ENCODE measurements around the gene ADM5.
"Not testable (repeated sequence)": the region's sequence is repeated elsewhere in the genome, so short reads cannot be mapped to it uniquely, and the experiment has no call there.

Gene ADM5

DNA sequence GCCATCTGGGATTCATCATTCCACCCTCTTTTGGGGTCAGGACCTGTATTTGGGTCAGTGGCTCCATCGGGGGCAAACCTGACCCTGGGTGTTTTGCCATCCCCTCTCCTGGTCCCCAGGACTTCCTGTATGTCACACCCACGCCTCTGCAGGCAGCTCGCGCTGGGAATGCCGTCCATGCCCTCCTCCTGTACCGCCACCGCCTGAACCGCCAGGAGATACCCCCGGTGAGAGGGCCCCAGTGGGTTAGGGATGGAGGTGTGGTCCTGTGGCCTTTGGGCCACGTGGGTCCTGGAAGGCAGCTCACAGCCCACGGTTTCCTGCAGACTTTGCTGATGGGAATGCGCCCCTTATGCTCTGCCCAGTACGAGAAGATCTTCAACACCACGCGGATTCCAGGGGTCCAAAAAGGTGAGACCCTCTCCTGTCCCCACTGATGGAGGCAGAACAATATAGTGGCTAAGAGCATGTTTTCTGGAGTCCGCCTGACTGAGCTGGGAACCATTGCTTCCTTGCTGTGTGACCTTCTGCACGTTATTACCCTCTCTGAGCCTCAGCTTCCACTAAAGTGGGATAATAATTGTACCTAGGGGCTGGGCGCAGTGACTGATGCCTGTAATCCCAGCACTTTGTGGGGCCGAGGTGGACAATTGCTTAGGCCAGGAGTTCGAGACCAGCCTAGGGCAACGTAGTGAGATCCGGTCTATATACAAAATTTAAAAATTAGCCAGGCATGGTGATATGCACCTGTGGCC is 15.7 kb downstream of the ADM5 start:
- DNase-seq = no peak

DNA sequence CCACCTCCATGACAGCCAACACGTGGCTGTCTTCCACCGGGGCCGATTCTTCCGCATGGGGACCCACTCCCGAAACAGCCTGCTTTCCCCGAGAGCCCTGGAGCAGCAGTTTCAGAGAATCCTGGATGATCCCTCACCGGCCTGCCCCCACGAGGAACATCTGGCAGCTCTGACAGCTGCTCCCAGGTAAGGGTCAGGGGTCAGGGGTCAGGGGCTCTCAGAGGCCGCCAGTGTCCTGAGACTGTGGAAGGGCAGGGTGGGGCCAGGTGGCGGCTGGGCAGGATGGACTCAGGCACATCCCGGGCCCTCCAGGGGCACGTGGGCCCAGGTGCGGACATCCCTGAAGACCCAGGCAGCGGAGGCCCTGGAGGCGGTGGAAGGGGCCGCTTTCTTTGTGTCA is 16.5 kb downstream of the ADM5 start:
- DNase-seq = no peak

DNA sequence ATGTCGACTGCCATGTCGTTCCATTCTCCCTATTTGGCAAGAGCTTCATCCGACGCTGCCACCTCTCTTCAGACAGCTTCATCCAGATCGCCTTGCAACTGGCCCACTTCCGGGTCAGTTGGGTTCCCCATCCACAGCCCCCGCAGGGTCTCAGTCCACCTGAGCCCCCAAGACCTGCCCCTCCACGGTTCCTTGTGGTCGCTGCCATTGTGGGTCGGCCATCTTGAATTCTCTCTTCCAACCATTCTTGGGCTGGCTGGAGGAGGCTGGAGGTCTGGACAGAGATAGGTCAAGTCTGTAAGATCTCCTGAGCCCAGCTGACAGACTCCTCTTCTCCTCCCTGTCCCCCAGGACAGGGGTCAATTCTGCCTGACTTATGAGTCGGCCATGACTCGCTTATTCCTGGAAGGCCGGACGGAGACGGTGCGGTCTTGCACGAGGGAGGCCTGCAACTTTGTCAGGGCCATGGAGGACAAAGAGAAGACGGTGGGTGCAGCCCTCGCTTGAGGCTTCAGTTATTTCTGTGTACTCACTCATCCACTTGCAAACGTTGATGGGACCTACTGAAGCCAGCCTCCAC is 21.1 kb downstream of the ADM5 start:
- DNase-seq = no peak

DNA sequence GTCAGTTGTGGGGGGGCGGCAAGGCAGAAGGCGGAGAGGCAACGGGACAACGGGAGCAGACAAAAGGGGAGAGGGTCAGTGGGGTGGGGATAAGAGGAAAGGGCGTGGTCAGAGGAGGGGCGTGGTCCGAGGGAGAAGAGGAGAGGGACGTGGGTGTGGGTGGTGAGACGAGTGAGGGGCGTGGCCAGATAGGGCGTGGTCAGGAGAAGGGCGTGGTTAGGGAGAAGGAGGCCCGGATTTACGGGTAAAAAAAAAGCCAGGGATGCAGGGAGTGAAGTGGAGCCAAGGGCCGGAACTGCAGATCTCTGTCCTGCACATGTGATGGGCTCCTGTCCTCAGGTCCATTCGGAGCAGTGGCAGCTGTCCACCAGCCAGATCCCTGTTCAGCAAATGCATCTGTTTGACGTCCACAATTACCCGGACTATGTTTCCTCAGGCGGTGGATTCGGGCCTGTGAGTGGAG is 23.0 kb downstream of the ADM5 start:
- no peak for DNase-seq

DNA sequence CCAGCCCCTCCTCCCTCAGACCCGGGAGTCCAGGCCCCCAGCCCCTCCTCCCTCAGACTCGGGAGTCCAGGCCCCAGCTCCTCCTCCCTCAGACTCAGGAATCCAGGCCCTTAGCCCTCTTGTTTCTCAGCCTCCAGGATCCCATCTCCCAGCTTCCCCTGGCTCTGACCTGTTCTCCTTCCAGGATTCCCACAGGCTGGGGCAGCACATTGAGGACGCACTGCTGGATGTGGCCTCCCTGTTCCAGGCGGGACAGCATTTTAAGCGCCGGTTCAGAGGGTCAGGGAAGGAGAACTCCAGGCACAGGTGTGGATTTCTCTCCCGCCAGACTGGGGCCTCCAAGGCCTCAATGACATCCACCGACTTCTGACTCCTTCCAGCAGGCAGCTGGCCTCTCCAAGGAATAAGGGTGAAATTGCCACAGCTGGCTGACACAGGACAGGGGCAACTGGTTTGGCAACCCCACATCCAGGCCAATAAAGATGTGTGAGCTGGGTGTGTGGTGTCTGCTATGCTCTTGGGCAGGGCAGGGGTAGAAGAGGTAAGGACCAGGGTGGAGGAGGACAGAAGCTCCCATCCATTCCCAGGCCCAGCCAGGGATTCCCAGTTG is 23.9 kb downstream of the ADM5 start:
- DNase-seq = no peak

DNA sequence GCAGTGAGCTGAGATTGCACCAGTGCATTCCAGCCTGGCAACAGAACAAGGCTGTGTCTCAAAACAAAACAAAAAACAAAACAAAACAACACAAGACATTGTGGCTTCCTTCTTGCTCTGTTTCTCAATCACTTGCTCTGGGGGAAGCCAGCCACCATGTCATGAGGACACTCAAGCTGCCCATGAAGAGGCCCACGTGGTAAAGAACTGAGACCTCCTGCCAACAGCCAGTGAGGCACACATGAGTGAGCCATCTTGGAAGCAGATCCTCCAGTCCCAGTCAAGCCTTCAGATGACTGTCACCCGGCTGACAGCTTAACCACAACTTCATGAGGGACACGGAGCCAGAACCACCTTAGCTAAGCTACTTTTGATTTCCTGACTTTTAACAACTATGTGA is 26.8 kb downstream of the ADM5 start:
- DNase-seq = no peak

DNA sequence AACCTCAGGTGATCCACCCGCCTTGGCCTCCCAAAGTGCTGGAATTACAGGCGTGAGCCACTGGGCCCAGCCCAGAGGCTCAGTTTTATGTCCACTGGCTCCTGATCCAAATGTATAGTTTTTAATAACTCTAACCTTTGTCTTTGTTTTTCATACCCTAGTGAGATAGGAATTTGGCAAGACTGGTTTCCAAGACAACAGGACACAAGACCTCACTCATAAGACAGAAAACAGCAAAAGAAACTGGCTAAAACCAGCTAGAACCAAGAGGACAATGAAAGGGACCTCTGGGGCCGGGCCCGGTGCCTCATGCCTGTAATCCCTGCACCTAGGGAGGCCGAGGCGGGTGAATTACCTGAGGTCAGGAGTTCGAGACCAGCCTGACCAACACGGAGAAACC is 29.1 kb downstream of the ADM5 start:
- DNase-seq = no peak

DNA sequence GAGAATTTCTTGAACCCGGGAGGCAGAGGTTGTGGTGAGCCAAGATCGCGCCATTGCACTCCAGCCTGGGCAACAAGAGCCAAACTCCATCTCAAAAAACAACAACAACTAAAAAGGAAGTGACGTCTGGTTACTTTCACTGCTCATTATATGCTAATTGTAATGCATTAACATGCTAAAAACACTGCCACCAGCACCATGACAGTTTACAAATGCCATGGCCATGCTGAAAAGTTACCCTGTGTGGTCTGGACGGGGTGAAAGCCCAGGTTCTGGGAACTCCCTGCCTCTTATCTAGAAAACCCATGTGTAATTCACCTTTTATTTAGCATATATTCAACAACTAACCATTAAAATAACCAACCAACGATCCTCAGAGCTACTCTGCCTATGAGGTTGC is 29.6 kb downstream of the ADM5 start:
- DNase-seq = no peak

DNA sequence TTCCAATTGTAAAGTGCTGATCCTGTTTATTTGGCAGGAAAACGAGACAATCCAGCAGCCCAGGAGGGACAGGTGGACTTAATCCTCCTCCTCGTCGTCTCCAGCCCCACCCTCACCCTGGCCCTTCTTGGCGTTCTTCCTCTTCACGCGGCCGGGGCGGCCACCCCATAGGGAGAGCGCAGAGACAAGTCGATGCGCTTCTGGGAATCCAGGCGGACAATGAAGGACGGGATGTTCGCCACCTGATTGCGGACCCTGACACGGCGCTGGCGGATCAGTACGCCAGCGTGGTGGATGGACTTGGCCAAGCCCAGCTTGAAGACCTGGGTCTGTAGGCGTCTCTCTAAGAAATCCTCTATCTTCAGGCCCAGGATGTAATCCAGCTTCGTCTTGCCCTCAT is 30.0 kb downstream of the ADM5 start:
- not testable (repeated sequence) for DNase-seq

DNA sequence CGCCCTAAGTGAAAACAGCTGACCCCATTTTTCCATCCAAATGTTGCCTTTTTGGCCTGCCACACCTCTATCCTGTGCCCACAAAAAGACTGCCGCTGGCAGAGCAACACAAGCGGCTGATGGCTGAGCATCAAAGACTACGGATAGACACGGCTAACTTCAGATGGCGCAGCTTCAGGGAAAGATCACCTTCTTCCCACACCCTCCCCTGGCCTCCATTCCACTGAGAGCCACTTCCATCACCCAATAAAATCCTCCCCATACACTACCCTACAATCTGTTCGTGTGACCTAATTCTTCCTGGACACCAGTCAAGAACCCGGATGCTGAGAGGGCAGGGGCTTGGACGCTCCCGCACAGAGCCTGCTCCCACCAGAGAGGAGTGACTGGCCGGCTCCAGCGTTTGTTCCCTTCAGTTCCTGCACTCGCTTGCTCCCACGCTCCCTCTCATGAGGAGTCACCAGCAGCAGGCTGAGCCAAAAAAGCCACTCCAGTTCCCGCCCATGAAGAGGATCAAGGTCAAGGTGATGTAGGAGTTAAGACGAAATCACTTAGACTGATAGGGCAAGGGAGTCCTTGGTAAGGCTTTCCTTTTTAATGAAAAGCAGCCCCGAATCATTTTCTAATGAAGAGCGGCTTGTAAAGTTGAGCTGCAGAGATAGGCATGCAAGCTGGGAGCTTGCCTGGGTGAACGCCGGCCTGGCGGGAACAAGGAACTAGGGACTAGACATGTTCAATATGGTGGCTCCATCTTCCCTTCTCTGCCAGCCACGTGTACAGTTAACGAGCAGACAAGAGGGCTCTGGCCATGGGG is 38.0 kb downstream of the ADM5 start:
- DNase-seq = no peak

DNA sequence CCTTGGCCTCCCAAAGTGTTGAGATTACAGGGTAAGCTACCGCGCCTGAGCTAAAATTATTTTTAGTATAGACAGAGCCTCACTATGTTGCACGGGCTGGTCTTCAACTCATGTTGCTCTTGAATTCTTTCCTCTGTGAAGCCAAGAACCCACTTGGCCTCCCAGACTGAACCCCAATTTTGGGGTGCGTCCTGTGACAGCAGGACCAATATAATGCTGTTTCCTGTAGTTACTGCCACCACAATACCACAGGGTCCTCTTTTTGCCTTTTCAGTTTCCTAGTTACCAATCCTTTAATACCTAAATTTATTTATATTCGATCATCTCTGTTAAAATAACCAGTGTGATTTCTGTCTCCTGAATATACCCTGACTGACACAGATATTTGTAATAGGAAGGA is 40.8 kb downstream of the ADM5 start:
- DNase-seq = no peak

DNA sequence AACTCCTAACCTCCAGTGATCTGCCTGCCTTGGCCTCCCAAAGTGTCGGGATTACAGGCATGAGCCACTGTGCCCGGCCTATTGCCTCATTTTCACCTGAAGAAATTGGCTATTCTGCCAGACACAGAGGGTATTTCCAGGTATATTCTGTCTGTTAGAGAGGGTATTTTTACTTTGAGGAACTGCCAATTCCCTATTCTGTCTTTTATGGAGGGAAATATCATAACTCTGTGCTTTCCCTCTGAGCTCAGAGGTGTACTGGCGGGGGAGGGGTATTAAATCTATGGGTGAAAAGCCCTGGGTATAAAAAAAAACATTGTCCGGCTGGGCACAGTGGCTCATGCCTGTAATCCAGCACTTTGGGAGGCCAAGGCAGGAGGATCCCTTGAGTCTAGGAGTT is 48.9 kb downstream of the ADM5 start:
- DNase-seq = no peak

DNA sequence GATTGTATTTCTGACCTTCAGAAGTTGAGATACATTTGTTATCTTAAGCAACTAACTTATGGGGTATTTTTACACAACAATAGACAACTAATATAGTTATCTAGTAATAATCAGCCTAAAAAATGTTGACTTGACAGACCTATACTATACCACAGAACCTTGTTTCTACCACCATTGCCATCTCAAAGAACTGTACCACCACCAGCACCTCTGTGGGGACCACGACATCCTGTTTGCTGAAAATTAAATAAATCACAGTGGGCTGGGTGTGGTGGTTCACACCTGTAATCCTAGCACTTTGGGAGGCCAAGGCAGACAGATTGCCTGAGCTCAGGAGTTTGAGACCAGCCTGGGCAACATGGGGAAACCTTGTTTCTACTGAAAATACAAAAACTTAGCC is 49.7 kb downstream of the ADM5 start:
- no peak for DNase-seq

DNA sequence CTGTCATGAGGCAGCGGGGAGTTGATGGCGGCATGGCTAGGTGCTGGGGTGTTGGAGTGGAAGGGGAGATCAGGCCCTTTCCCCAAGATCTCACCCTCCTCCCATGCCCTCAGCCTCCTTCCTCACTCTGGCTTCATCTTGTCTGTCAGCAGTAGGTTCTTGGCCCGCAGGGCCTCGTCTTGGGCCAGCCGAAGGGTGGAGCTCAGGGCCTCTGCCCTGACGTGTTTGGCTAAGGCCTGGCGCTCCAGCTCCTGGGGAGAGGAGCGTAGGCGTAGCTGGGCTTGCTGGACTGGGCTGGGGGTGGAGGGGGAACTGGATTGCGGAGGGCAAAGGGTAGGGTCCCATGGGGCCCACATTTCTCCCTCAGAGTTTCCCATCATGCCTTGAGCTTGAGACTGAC is 50.5 kb downstream of the ADM5 start:
- DNase-seq = no peak
